ENCODE results near the gene STMP1.

STMP1 gene

DNA sequence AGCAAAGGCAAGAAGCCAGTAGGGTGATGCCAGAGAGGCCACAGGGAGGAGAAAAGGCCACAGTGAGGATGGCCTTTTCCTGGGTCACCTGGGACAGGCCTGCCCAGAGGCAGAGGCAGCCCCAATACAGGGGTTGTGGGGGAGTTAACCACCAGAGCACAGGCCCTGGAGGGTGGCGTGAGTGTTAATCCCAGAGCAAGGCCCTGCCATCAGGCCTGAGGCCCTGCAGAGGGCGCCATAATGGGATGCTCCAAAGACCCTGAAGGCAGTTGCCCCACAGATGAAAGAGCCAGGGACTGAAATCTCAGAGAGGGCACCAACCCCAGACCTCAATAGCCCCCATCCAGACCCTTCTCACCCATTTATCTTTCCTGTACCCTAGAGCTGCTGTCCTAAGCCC is 41.8 kb downstream of the STMP1 start:
- no peak for DNase-seq
- Mint-ChIP-seq H3K36me3 (ENCODE audit: low read depth) (peaks cover 3% of the 10 kb centered on the region), H3K27ac (no peak overlapping the region), H3K27me3 (no peaks in the 10 kb centered on the region), H3K4me3 (no peak overlapping the region), H3K9me3 (no peaks in the 10 kb centered on the region), H3K4me1 (ENCODE audit: low read depth) (no peaks in the 10 kb centered on the region)

- H3K36me3 Mint-ChIP-seq (ENCODE audit: low read depth): peaks cover 3% of the 10 kb centered on the region
- H3K4me3 Mint-ChIP-seq: no peak overlapping the region
- no peaks in the 10 kb centered on the region for H3K9me3 Mint-ChIP-seq
- H3K27me3 Mint-ChIP-seq: no peaks in the 10 kb centered on the region
- no peak for DNase-seq
- H3K4me1 Mint-ChIP-seq (ENCODE audit: low read depth): no peaks in the 10 kb centered on the region
- H3K27ac Mint-ChIP-seq: no peak overlapping the region
These were observed 42.4 kb downstream of the STMP1 start for GRCh38 chr7:135704698-135705097.

DNA sequence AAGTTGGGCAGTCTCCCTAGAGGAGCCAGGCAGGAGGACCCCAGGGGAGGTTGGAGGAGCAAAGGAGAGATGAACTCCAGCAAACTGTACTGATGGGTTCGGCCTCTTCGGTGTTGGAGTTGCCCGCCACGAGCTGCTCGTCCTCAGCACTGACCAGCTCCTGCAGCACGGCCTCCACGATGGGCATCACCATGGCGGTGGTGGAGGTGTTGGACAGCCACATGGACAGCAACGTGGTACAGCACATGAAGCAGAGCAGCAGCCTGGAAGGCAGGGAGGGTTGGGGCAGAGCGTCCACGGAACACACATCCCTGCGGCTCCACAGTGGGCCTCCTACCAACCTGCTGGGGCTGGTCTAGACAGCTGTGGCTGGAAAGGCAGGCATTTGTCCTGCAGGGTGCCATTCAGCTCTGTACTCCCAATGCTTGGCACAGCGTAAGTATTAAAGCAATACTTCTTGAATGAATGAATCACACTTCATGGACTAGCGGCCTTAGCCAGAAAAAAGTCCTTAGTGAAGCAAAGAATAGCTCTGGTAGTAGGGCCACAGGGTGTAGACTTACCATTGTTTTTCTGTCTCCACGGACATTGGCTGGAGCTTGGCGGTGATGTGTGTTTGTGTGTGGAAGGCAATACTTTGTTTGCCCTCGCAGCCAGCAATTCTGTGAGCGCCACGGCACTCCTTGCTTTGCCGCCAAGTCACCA is 43.9 kb downstream of the STMP1 start:
- H3K9me3 Mint-ChIP-seq: no peaks in the 10 kb centered on the region
- H3K27me3 Mint-ChIP-seq: no peaks in the 10 kb centered on the region
- H3K4me3 Mint-ChIP-seq: no peak overlapping the region
- H3K27ac Mint-ChIP-seq: no peak overlapping the region
- no peaks in the 10 kb centered on the region for H3K36me3 Mint-ChIP-seq (ENCODE audit: low read depth)
- no peak for DNase-seq
- H3K4me1 Mint-ChIP-seq (ENCODE audit: low read depth): peaks cover under 1% of the 10 kb centered on the region

GRCh38 chr7:135706858-135707569 is 44.7 kb downstream of the STMP1 start:
- H3K9me3 Mint-ChIP-seq: no peaks in the 10 kb centered on the region
- no peaks in the 10 kb centered on the region for H3K27me3 Mint-ChIP-seq
- H3K36me3 Mint-ChIP-seq (ENCODE audit: low read depth): no peaks in the 10 kb centered on the region
- no peak overlapping the region for H3K27ac Mint-ChIP-seq
- no peak for DNase-seq
- H3K4me1 Mint-ChIP-seq (ENCODE audit: low read depth): peaks cover 3% of the 10 kb centered on the region
- no peak overlapping the region for H3K4me3 Mint-ChIP-seq

DNA sequence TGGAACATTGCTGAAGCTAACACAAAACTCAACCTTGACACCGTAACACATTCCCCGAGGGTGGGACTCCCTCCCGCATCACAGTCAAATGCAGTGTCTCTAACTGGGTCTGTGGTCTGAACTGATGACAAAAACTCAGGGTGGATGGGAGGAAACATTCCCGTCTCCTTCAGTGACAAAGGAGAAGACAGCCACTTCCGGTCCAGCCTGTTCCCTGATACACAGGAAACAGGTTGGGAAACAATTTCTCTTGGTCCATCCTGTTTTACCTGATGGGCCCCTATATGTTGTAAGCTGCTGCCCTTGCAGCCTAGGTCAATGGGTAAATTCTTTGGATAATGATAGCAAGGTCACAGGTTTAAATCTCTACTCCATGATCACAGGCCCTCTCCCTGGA is 45.3 kb downstream of the STMP1 start:
- Mint-ChIP-seq H3K27me3 (no peaks in the 10 kb centered on the region), H3K4me1 (ENCODE audit: low read depth) (peaks cover 3% of the 10 kb centered on the region), H3K36me3 (ENCODE audit: low read depth) (no peaks in the 10 kb centered on the region), H3K4me3 (no peak overlapping the region), H3K27ac (no peak overlapping the region), H3K9me3 (no peaks in the 10 kb centered on the region)
- DNase-seq: no peak

DNA sequence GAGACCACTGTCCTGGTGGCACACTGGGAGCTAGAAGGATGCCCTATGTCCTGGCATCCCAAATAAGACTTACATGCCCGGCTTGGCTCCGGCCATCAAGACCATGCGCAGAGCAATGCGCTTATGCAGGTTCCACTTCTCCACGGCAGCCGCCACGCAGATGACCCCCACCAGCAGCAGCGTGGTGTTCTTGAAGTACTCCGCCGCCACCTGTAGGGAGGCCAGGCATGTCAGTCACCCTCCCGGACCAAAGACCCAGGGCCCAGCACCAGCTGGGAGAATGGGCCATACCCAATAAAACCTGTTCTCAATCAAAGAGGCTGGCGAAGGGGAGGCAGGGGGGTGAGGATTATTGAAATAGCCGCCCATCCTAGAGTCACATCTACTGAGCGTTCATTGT is 45.7 kb downstream of the STMP1 start:
- no peak for DNase-seq
- H3K36me3 Mint-ChIP-seq (ENCODE audit: low read depth): no peaks in the 10 kb centered on the region
- no peak overlapping the region for H3K27ac Mint-ChIP-seq
- H3K4me1 Mint-ChIP-seq (ENCODE audit: low read depth): peaks cover 3% of the 10 kb centered on the region
- no peaks in the 10 kb centered on the region for H3K27me3 Mint-ChIP-seq
- no peaks in the 10 kb centered on the region for H3K9me3 Mint-ChIP-seq
- no peak overlapping the region for H3K4me3 Mint-ChIP-seq

DNA sequence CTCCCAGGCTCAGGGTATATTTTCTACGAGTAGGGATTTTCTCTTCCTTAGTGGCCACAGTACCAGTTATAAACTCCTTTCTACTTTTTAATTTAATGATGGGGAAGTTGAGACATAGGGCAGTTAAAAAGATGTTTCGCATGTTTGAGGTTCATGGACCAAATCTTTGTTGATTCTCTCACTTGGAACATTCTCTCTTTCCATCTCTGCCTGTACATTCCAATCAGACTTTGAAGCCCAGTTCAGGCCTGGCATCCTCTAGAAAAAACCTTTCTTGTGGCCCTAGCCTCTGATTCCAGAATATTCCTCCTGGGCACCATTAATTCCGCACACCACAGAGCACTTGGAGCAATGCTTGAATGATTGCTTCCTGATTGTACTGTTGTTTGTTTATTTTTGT is 47.2 kb downstream of the STMP1 start:
- H3K27ac Mint-ChIP-seq: no peak overlapping the region
- DNase-seq: no peak
- H3K4me3 Mint-ChIP-seq: no peak overlapping the region
- no peaks in the 10 kb centered on the region for H3K9me3 Mint-ChIP-seq
- H3K4me1 Mint-ChIP-seq (ENCODE audit: low read depth): peaks cover 3% of the 10 kb centered on the region
- H3K36me3 Mint-ChIP-seq (ENCODE audit: low read depth): no peaks in the 10 kb centered on the region
- no peaks in the 10 kb centered on the region for H3K27me3 Mint-ChIP-seq

GRCh38 chr7:135710417-135711138 is 48.3 kb downstream of the STMP1 start:
- H3K4me1 Mint-ChIP-seq (ENCODE audit: low read depth): peaks cover 3% of the 10 kb centered on the region
- no peak overlapping the region for H3K4me3 Mint-ChIP-seq
- H3K27ac Mint-ChIP-seq: no peak overlapping the region
- no peaks in the 10 kb centered on the region for H3K36me3 Mint-ChIP-seq (ENCODE audit: low read depth)
- peak; percentile 37 for DNase-seq
- no peaks in the 10 kb centered on the region for H3K27me3 Mint-ChIP-seq
- no peaks in the 10 kb centered on the region for H3K9me3 Mint-ChIP-seq

GRCh38 chr7:135711139-135711469 is 48.8 kb downstream of the STMP1 start:
- H3K36me3 Mint-ChIP-seq (ENCODE audit: low read depth): no peaks in the 10 kb centered on the region
- H3K9me3 Mint-ChIP-seq: no peaks in the 10 kb centered on the region
- H3K4me1 Mint-ChIP-seq (ENCODE audit: low read depth): peaks cover 3% of the 10 kb centered on the region
- H3K27ac Mint-ChIP-seq: no peak overlapping the region
- no peak overlapping the region for H3K4me3 Mint-ChIP-seq
- H3K27me3 Mint-ChIP-seq: no peaks in the 10 kb centered on the region
- no peak for DNase-seq

DNA sequence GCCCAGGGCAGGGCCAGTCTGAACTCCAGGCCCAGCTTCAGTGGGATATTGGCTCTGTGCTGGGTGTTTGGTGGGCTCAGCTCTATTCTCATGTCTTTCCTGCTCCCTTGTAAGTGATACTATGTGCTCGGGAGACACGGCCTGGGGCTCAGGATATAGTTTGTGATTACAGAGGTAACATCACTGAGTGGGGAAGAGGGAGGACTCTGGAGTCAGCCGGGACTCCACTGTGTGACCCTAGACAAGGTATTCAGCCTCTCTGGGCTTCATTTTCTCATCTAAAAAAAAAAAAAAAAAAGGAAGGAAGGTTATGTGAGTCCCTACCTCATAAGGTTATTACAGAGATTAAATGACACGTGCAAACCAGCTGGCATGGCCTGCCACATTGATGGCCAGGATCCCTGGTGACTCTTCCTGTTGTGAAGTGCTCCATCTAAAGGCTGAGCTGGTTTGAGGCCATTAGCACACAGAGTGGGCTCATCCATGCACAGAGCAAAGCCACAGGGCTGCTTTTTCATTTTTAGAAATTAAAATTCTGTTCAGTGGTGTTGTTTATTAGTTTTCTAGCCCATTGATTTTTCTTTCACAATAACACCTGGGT is 50.0 kb downstream of the STMP1 start:
- Mint-ChIP-seq H3K4me1 (ENCODE audit: low read depth) (peaks cover 3% of the 10 kb centered on the region), H3K27ac (no peak overlapping the region), H3K9me3 (no peaks in the 10 kb centered on the region), H3K4me3 (no peak overlapping the region), H3K36me3 (ENCODE audit: low read depth) (no peaks in the 10 kb centered on the region), H3K27me3 (no peaks in the 10 kb centered on the region)
- DNase-seq: no peak

- DNase-seq: no peak
- no peaks in the 10 kb centered on the region for H3K9me3 Mint-ChIP-seq
- H3K36me3 Mint-ChIP-seq (ENCODE audit: low read depth): no peaks in the 10 kb centered on the region
These were observed 50.5 kb downstream of the STMP1 start for GRCh38 chr7:135712796-135713195.

GRCh38 chr7:135713836-135714470 is 51.6 kb downstream of the STMP1 start:
- Mint-ChIP-seq H3K4me1 (ENCODE audit: low read depth) (peaks cover 3% of the 10 kb centered on the region), H3K36me3 (ENCODE audit: low read depth) (no peaks in the 10 kb centered on the region), H3K9me3 (no peaks in the 10 kb centered on the region), H3K4me3 (no peak overlapping the region), H3K27ac (no peak overlapping the region), H3K27me3 (peaks cover 8% of the 10 kb centered on the region)
- DNase-seq: no peak

More at GRCh38 chr7:135712796-135713195, 50.5 kb downstream of the STMP1 start:
- Mint-ChIP-seq H3K27me3 (no peaks in the 10 kb centered on the region), H3K27ac (no peak overlapping the region), H3K4me3 (no peak overlapping the region), H3K4me1 (ENCODE audit: low read depth) (peaks cover 3% of the 10 kb centered on the region)

DNA sequence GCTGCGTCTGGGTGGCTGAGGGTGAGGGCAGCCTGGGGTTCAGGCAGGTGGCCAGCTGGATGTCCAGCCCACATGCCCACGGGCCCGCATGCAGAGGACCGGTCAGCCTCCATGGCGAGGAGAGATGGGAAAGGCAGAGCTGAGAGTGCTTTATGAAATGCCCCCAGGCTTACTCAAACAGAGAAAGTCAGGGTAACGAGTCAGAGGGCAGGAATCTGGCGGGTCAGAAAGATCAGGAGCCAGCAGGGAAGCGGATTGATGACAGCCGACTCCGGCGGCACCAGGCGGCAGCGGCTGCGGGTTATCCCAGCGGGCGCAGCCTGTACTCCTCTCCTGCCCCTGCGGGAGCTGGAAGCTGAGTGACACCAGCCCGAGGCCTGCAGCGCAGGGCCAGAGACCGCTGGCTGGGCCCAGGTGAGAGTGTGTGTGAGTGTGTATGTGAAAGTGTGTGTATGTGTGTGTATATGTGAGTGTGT is 52.3 kb downstream of the STMP1 start:
- no peak for DNase-seq
- Mint-ChIP-seq H3K27ac (no peak overlapping the region), H3K9me3 (no peaks in the 10 kb centered on the region), H3K27me3 (peaks cover 8% of the 10 kb centered on the region), H3K4me3 (no peak overlapping the region), H3K4me1 (ENCODE audit: low read depth) (peaks cover 3% of the 10 kb centered on the region), H3K36me3 (ENCODE audit: low read depth) (no peaks in the 10 kb centered on the region)

- Mint-ChIP-seq H3K4me1 (ENCODE audit: low read depth) (peaks cover 3% of the 10 kb centered on the region), H3K9me3 (no peaks in the 10 kb centered on the region), H3K27ac (no peak overlapping the region), H3K36me3 (ENCODE audit: low read depth) (no peaks in the 10 kb centered on the region), H3K27me3 (peaks cover 10% of the 10 kb centered on the region), H3K4me3 (no peak overlapping the region)
- no peak for DNase-seq
These were observed 52.8 kb downstream of the STMP1 start for GRCh38 chr7:135715055-135715522.
